HG02798 (cell line): Measurements from ENCODE around the gene HOXB2.

ENCODE experiments used
- ATAC-seq: cut with Tn5 transposase; IDR thresholded peaks from one replicate; pipeline ENCODE4 v1.9.1; 2021; ENCODE audit warnings: mild to moderate bottlenecking; ENCODE audit not compliant: unreplicated experiment, poor library complexity

The HOXB2 gene

GRCh38 chr17:48500435-48501426 is 44.2 kb downstream of the HOXB2 start:
- ATAC-seq: no peak

DNA sequence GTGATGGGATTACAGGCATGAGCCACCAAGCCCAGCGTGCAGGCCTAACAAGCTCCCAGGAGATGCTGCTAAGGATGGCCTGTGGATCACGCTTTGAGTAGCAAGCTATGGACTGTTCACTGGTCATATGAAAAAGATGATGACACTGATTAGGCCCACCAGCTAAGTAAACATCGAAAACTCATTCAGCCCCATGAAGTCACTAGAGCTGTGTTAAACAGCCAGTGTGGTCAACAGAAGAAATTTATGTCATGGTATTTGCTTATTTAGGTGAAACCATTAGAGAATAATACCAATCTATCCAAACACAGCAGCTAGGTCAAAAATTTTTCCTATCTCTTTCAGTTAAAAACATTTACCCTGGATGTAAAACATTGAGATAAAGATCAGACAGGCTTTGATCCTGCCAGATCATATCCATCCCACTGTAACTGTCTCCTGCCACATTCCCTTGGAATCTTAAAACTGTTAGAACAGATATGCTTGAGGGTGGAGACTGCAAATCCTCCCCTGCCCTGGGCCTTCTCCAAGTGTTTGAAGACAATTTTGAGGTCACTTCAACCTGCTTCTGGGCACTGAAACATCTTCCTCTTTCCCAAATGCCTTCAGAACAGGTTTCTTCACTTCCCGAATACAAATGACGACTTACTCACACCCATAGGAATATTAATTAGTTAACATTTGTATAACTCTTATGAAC is 45.0 kb downstream of the HOXB2 start:
- no peak for ATAC-seq

DNA sequence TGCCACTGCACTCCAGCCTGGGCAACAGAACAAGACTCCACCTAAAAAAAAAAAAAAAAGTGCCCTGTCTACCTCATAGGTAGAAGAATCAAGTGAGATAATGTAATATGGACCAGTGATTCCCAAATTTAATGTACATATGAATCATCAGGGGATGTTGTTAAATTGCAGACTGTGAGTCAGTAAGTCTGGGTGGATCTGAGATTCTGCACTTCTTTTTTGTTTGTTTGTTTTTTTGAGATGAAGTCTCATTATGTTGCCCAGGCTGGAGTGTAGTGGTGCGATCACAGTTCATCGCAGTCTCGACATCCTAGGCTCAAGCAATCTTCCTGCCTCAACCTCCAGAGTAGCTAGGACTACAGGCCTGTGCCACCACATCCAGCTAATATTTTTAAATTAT is 45.7 kb downstream of the HOXB2 start:
- no peak for ATAC-seq

- no peak for ATAC-seq
These were observed 46.6 kb downstream of the HOXB2 start for GRCh38 chr17:48498164-48498850.

GRCh38 chr17:48497103-48497502 is 47.8 kb downstream of the HOXB2 start:
- ATAC-seq: no peak

DNA sequence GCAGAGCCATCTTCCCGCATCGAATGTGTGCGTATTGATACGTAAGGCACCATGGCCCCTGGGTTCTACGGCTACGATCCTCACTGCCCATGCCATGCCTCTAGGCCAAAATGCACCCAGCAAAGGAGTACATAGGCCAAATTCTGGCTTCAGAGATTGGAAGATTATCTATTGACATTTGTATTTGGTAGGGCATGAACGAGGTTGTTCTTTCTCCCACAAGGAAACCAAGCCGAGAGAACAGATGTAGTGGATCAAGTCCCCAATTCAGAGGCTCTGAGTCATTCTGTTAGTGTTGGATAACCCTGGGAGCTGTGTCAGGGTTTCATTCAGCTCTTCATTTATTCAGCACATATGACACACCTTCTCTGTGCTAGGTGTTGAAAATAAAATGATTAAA is 50.6 kb downstream of the HOXB2 start:
- no peak for ATAC-seq
